Activated naive CD4-positive, alpha-beta T cell treated with anti-CD3 and anti-CD28 coated beads, Interleukin-2, amount 50 U/mL, for 24 hours (primary cell): ENCODE results near the gene TST.

Source experiments
- H3K27ac Mint-ChIP-seq: one replicate; pipeline ENCODE4 v1.8.0; 2021; ENCODE audit warnings: mild to moderate bottlenecking, mixed read lengths
- H3K27me3 Mint-ChIP-seq: one replicate; pipeline ENCODE4 v1.8.0; 2021; ENCODE audit warnings: mixed read lengths
- H3K36me3 Mint-ChIP-seq: one replicate; pipeline ENCODE4 v1.8.0; 2021; ENCODE audit warnings: mixed read lengths
- H3K4me1 Mint-ChIP-seq: one replicate; pipeline ENCODE4 v1.8.0; 2021; ENCODE audit warnings: mixed read lengths
- H3K4me3 Mint-ChIP-seq: one replicate; pipeline ENCODE4 v1.8.0; 2021; ENCODE audit warnings: mild to moderate bottlenecking, mixed read lengths
- H3K9me3 Mint-ChIP-seq: one replicate; pipeline ENCODE4 v1.8.0; 2021; ENCODE audit warnings: mixed read lengths

TST gene

GRCh38 chr22:37057796-37058510, 38.7 kb upstream of the TST start:
- H3K4me1 Mint-ChIP-seq: peaks cover 6% of the 10 kb centered on the region
- peaks cover 5% of the 10 kb centered on the region for H3K36me3 Mint-ChIP-seq
- no peak overlapping the region for H3K27ac Mint-ChIP-seq
- no peaks in the 10 kb centered on the region for H3K9me3 Mint-ChIP-seq
- H3K4me3 Mint-ChIP-seq: no peak overlapping the region
- H3K27me3 Mint-ChIP-seq: no peaks in the 10 kb centered on the region

DNA sequence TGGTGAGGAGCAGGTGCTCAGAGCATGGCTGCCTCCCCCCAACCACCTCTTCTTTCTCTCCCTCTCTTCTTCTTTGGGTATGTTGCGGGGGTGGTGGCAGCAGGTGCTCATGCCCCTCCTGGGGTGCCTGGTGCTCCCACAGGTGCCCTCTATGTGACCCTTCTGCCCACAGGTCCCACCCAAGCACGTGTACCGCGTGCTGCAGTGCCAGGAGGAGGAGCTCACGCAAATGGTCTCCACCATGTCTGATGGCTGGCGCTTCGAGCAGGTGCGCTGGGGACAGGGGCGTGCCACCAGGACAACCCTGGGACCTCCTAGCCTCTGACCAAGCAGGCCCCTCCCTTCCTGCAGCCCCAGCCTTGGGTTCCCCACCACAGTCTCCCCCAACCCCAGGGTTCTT, 38.0 kb upstream of the TST start:
- H3K36me3 Mint-ChIP-seq: peaks cover 5% of the 10 kb centered on the region
- H3K4me3 Mint-ChIP-seq: no peak overlapping the region
- H3K27ac Mint-ChIP-seq: no peak overlapping the region
- peaks cover 11% of the 10 kb centered on the region for H3K4me1 Mint-ChIP-seq
- no peaks in the 10 kb centered on the region for H3K27me3 Mint-ChIP-seq
- no peaks in the 10 kb centered on the region for H3K9me3 Mint-ChIP-seq

GRCh38 chr22:37056246-37056645, 37.0 kb upstream of the TST start:
- Mint-ChIP-seq H3K4me1 (peaks cover 12% of the 10 kb centered on the region), H3K27ac (no peak overlapping the region), H3K27me3 (no peaks in the 10 kb centered on the region)

DNA sequence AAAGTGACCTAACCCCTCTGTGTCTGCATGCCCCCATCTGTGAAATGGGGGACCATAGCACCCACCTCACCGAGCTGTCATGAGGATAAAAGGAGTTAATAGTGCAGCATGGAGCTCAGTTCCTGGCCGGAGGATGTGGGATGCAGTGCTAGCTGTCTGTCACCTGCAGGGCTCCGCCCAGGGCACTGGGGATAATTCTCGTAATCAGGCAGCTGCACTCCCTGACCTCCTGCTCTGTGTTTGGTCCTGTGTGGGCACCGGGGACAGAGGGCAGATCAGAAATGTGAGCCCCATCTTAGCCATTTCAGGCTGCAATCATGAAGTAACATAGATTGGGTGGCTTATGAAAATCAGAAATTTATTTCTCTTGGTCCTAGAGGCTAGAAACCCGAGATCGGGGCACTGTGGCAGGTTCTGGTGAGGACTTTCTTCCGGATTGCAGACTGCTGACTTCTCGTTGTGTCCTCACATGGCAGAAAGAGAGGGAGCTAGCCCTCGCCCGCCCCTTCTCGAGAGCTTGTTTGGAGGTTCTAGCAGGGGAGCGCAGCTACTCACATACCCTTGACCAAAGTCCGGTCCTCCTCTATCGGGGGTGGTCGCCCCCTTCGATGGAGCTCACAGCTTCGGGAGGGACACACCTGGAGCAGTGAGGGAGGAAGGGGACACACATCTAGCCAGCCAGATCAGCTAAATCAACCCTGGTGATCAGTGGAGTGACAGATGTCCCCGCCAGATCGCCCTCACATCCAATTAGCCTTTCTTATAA, 35.5 kb upstream of the TST start:
- H3K27ac Mint-ChIP-seq: no peak overlapping the region
- H3K36me3 Mint-ChIP-seq: peaks cover 4% of the 10 kb centered on the region
- no peak overlapping the region for H3K4me3 Mint-ChIP-seq
- H3K9me3 Mint-ChIP-seq: no peaks in the 10 kb centered on the region
- no peaks in the 10 kb centered on the region for H3K27me3 Mint-ChIP-seq
- H3K4me1 Mint-ChIP-seq: peaks cover 12% of the 10 kb centered on the region

More at GRCh38 chr22:37056246-37056645, 37.0 kb upstream of the TST start:
- no peaks in the 10 kb centered on the region for H3K9me3 Mint-ChIP-seq
- H3K36me3 Mint-ChIP-seq: peaks cover 5% of the 10 kb centered on the region
- H3K4me3 Mint-ChIP-seq: no peak overlapping the region

DNA sequence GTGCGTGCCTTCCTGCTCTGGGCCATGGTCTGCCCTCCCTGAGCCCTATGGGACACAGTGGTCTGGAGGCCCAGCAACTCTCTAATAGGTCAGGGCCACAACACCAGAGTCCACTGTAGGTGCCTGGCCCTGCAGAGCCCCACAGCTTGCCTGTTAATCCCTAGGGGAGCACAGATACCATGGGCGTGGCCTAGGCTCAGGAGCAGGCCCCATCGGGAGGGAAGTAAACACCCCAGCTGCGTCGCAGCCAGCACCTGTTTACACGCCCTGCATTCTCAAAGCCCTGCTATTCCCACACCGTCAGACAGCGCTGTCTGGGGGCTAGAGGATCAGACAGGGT, 34.8 kb upstream of the TST start:
- H3K4me1 Mint-ChIP-seq: peaks cover 12% of the 10 kb centered on the region
- H3K36me3 Mint-ChIP-seq: peaks cover 4% of the 10 kb centered on the region

GRCh38 chr22:37053310-37054055, 34.2 kb upstream of the TST start:
- H3K36me3 Mint-ChIP-seq: peaks cover 4% of the 10 kb centered on the region
- no peaks in the 10 kb centered on the region for H3K27me3 Mint-ChIP-seq
- peaks cover 12% of the 10 kb centered on the region for H3K4me1 Mint-ChIP-seq
- peak overlapping the region; percentile 85 for H3K4me3 Mint-ChIP-seq
- no peaks in the 10 kb centered on the region for H3K9me3 Mint-ChIP-seq
- no peak overlapping the region for H3K27ac Mint-ChIP-seq

More for the DNA sequence above, 34.8 kb upstream of the TST start:
- Mint-ChIP-seq H3K4me3 (no peak overlapping the region), H3K27ac (no peak overlapping the region), H3K9me3 (no peaks in the 10 kb centered on the region), H3K27me3 (no peaks in the 10 kb centered on the region)

GRCh38 chr22:37052386-37053309, 33.4 kb upstream of the TST start:
- Mint-ChIP-seq H3K27ac (no peak overlapping the region), H3K4me1 (peaks cover 12% of the 10 kb centered on the region), H3K9me3 (no peaks in the 10 kb centered on the region), H3K4me3 (peak overlapping the region; percentile 85), H3K36me3 (peaks cover under 1% of the 10 kb centered on the region), H3K27me3 (no peaks in the 10 kb centered on the region)

DNA sequence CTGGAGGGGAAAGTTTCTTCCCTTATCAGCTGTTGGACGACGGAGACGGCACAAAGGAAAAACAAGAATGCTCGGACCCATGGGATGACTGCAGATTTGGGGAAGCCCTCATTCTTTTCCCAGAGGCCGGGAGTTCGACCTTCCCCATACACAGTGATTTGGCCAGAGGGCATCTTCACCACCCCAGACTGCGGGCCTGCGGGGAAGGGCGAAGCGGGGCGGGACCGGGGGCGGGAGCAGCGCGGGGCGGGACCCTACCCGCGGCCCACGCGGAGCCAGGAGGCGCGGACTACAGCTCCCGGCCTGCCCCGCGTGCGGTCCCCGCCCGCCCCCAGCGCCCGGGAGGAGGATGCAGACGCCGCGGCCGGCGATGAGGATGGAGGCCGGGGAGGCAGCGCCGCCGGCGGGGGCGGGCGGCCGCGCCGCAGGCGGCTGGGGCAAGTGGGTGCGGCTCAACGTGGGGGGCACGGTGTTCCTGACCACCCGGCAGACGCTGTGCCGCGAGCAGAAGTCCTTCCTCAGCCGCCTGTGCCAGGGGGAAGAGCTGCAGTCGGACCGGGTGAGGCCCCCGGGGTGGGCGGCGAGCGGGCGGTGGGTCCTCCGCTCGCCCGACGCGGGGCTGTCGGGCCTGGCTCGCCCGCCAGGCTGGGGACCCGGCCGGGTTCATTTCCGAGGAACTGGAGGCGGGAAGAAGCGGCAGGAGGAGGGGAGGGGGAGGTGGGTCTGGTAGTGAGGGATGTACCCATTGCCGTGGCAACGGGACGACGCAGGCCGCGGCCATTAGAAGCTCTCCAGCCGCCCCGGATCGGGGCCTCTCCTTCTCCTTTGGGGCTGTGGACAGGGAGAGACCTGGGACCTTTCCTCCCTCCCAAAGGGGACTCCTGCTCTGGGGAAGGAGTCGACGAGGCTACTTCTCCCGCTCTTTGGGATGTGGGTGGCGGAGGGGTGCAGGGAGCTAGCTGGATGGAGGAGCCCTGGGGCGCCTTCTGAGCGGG, 32.4 kb upstream of the TST start, which contains the start of gene KCTD17:
Gene KCTD17, plus strand, starts transcription at position 352 of the 995 bp plus-strand sequence. Its CDS starts 19 bp downstream, at position 371.
- Mint-ChIP-seq H3K9me3 (no peaks in the 10 kb centered on the region), H3K36me3 (no peaks in the 10 kb centered on the region), H3K4me1 (peaks cover 12% of the 10 kb centered on the region), H3K27ac (no peak within 1 kb of the TSS), H3K4me3 (peak within 1 kb of the TSS; percentile 85), H3K27me3 (no peaks in the 10 kb centered on the region)

DNA sequence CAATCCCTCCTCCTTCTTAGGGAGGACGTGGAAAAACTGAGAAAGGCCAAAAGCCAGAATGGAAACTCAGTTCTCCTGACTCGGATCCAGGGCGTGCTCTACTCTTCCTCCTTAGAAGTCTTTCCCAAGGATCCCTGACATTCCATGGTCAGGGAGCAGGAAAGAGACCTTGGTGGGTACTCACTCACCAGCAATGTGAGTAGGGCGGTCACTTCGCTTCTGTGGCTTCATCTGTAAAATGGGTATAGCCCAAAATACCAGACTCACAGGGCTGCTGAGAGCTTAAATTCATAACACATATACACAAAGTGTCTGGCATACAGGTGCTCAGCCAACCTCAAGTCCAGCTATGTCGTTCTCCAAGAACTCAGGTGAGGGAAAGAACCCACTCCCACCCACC, 31.7 kb upstream of the TST start:
- H3K27me3 Mint-ChIP-seq: no peaks in the 10 kb centered on the region
- H3K27ac Mint-ChIP-seq: no peak overlapping the region
- H3K4me1 Mint-ChIP-seq: peaks cover 12% of the 10 kb centered on the region
- H3K36me3 Mint-ChIP-seq: no peaks in the 10 kb centered on the region
- H3K9me3 Mint-ChIP-seq: no peaks in the 10 kb centered on the region
- H3K4me3 Mint-ChIP-seq: peak overlapping the region; percentile 73

DNA sequence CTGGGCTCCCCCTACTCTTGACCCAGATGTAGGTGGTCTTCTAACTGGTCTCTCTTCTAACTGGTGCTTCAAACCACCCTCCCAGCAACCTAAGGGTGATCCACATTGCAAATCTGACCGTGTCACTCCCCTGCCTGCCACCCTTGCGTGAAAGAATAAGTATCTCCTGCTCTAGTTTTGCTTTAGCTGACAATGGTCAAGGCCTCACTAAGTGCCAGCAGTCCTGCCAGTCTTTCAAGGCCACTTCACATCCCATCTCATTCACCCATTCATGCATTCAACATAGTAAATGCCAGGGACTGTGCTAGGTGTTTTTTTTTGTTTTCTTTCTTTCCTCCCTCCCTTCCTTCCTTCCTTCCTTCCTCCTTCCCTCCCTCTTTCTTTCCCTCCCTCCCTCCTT, 30.0 kb upstream of the TST start:
- no peak overlapping the region for H3K27ac Mint-ChIP-seq
- H3K27me3 Mint-ChIP-seq: no peaks in the 10 kb centered on the region
- no peaks in the 10 kb centered on the region for H3K9me3 Mint-ChIP-seq
- H3K36me3 Mint-ChIP-seq: no peaks in the 10 kb centered on the region
- H3K4me3 Mint-ChIP-seq: no peak overlapping the region
- peaks cover 18% of the 10 kb centered on the region for H3K4me1 Mint-ChIP-seq

GRCh38 chr22:37048133-37048532, 28.9 kb upstream of the TST start:
- H3K27ac Mint-ChIP-seq: no peak overlapping the region
- peaks cover 14% of the 10 kb centered on the region for H3K4me1 Mint-ChIP-seq
- no peak overlapping the region for H3K4me3 Mint-ChIP-seq
- H3K36me3 Mint-ChIP-seq: no peaks in the 10 kb centered on the region
- H3K9me3 Mint-ChIP-seq: no peaks in the 10 kb centered on the region
- no peaks in the 10 kb centered on the region for H3K27me3 Mint-ChIP-seq

- Mint-ChIP-seq H3K4me3 (no peak overlapping the region), H3K27ac (no peak overlapping the region), H3K27me3 (no peaks in the 10 kb centered on the region), H3K9me3 (no peaks in the 10 kb centered on the region), H3K36me3 (no peaks in the 10 kb centered on the region), H3K4me1 (peaks cover 6% of the 10 kb centered on the region)
Measured at GRCh38 chr22:37047006-37047405, 27.8 kb upstream of the TST start.

- no peaks in the 10 kb centered on the region for H3K27me3 Mint-ChIP-seq
- H3K9me3 Mint-ChIP-seq: no peaks in the 10 kb centered on the region
- no peak overlapping the region for H3K27ac Mint-ChIP-seq
- H3K4me3 Mint-ChIP-seq: no peak overlapping the region
- no peaks in the 10 kb centered on the region for H3K36me3 Mint-ChIP-seq
- H3K4me1 Mint-ChIP-seq: peaks cover 6% of the 10 kb centered on the region
Measured at GRCh38 chr22:37046589-37046988, 27.3 kb upstream of the TST start.

DNA sequence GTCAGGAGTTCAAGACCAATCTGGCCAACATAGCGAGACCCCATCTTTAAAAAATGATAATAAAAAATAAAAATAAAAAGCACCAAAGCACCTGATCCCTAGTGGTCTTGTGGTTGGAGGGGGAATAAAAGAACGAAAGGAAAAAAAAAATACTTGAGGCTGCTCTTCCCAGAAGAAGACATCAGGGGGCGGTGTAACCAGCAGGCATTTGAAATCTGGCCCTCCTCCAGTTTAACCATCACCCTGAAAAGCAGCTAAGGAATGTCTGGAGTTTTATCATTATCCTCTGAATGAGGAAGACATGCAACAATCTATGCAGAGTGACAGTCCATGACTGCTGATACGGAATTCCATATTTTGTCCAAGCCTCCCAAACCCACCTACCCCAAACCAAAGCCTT, 26.7 kb upstream of the TST start:
- Mint-ChIP-seq H3K27ac (no peak overlapping the region), H3K4me1 (peaks cover 6% of the 10 kb centered on the region), H3K4me3 (no peak overlapping the region), H3K27me3 (no peaks in the 10 kb centered on the region), H3K9me3 (no peaks in the 10 kb centered on the region), H3K36me3 (no peaks in the 10 kb centered on the region)
